Coronary artery (tissue), 2 donors: ENCODE results near the gene KRTAP10-7.

Experiments
- DNase-seq: peaks from one replicate; pipeline ENCODE4 v3.0.0-alpha.2; 2017; ENCODE audit warnings: low spot score
- H3K27ac ChIP-seq, 2 donors: fragments of 200-600 bp; sonication (generic); one replicate each; pipeline ENCODE4 v1.5.1; 2016 to 2019
- H3K4me3 ChIP-seq: fragments of 200-600 bp; sonication (generic); 2 replicates; pipeline ENCODE4 v1.5.1; 2016; ENCODE audit warnings: mild to moderate bottlenecking, moderate library complexity
- CTCF ChIP-seq: fragments of 200-600 bp; sonication (generic); IDR thresholded peaks from one replicate; pipeline ENCODE4 v1.5.1; 2019; ENCODE audit warnings: antibody characterized with exemption

Gene KRTAP10-7

DNA sequence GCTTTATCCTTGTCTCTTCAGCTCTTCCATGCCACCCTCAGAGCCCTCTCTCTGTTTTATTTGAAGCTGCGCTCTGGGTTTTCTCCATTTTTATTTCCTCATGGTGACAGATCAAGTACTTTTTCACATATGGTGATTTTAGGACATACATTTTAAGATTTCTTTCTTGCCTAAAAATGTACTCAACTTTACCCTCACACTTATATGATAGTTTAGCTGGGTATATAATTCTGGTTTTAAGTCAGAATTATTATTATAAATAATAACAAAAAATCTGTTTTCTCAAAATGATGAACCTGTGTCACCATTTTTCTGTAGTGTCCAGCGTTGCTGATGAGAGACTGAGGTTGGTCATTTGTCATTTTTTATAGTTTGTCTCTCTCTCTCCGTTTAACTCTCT, 19.2 kb upstream of the KRTAP10-7 start:
- Histone ChIP-seq H3K4me3 (no peak overlapping the region), H3K27ac (no peak overlapping the region)
- no peak for DNase-seq
- TF ChIP-seq CTCF, result no peak

- Histone ChIP-seq H3K27ac (no peak overlapping the region), H3K4me3 (no peak overlapping the region)
- TF ChIP-seq CTCF, result no peak
- DNase-seq, result no peak
Observed at GRCh38 chr21:44582055-44582454, 18.3 kb upstream of the KRTAP10-7 start.

GRCh38 chr21:44583089-44583799, 17.2 kb upstream of the KRTAP10-7 start:
- H3K27ac ChIP-seq, result no peak overlapping the region
- H3K4me3 ChIP-seq, result no peak overlapping the region
- no peak for DNase-seq
- TF ChIP-seq CTCF, result no peak

DNA sequence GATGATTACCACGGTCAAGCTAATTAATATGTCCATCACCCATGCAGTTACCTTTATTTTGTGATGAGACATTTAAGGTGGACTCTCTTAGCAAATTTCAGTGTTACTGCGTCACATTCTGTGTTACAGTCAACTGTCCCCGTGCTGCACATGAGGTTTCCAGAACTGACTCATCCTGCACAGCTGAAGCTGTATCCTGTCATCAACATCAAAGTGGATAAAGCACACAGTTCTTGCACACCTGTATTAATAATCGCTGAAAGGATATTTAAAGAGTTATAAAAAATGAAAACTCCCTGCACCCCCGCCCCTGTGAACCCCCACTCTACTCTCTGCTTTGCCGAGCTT, 16.6 kb upstream of the KRTAP10-7 start:
- DNase-seq, result no peak
- Histone ChIP-seq H3K27ac (no peak overlapping the region), H3K4me3 (no peak overlapping the region)
- no peak for TF ChIP-seq CTCF

GRCh38 chr21:44585892-44586291, 14.5 kb upstream of the KRTAP10-7 start:
- Histone ChIP-seq H3K4me3 (no peak overlapping the region), H3K27ac (no peak overlapping the region)
- DNase-seq, result no peak
- TF ChIP-seq CTCF, result no peak

DNA sequence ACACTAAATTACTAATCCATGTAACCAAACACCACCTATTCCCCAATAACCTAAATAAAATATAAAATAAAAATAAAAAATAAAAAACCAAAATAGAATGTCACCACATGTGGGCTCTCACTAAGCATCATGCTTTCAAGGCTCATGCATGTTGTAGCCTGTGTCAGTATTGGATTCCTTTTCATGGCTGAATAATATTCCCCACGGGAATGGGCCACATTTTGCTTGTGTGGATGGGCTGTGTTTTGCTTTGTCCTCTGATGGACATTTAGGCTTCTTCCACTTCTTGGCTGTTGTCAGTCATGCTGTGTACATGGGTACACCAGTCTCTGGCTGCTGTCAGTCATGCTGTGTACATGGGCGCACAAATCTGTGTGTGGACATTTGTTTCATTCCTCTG, 11.3 kb upstream of the KRTAP10-7 start:
- no peak overlapping the region for H3K27ac ChIP-seq
- H3K4me3 ChIP-seq, result no peak overlapping the region
- no peak for TF ChIP-seq CTCF
- DNase-seq, result no peak

DNA sequence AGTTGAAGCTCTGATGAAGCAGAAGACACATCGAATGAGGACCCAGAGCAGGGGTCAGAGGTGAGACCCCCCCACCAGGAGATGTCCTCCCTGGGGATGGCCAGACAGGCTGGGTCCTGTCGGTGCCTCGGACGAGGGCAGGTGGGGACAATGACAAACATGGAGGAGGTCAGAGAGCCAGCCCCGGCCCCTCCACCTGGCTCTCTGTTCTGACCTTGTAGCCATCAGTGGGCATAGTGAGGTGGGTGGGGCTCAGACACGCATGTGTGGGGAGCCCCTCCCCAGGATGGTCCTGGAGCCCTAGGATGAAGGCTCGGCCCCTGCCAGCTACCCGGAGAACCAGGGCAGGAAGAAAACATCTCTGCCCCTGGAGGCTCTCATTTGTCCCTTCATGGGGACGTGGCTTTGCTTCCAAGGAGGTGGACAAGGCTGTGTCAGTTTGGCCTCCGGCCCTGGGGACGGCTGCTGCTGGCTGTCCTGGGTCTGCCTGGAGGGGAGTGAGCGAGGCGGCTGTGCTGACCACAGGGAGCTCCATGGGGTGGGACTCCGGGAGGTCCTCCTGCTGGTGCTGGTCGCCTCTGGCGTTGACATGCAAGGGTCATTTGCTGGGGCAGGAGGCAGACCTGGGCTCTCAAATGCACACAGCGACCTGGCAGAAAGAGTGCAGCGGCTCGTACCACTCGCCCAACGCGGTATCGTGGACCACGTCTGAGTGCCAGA, 10.7 kb upstream of the KRTAP10-7 start:
- DNase-seq, result no peak
- H3K27ac ChIP-seq, result no peak overlapping the region
- no peak overlapping the region for H3K4me3 ChIP-seq
- no peak for TF ChIP-seq CTCF
